ENCODE results near the gene CFAP298.
"Not testable (repeated sequence)": the region's sequence is repeated elsewhere in the genome, so short reads cannot be mapped to it uniquely, and the experiment has no call there.

The CFAP298 gene

GRCh38 chr21:32613436-32614043, 1.4 kb upstream of the CFAP298 start:
- Histone ChIP-seq H3K4me1 (ENCODE audit: control insufficient read depth, insufficient read depth, low read length) (peaks cover 5% of the 10 kb centered on the region; the same call in 1 of the 2 replicates), H3K9me3 (ENCODE audit: control insufficient read depth, insufficient read depth, low read length) (no peaks in the 10 kb centered on the region), H3K4me3 (ENCODE audit: low read depth, low read length) (peak overlapping the region; percentile 89), H3K27me3 (ENCODE audit: control insufficient read depth, insufficient read depth, low read length) (no peaks in the 10 kb centered on the region), H3K36me3 (ENCODE audit: control insufficient read depth, insufficient read depth, low read length) (peaks cover 17% of the 10 kb centered on the region), H3K27ac (ENCODE audit: low read depth, low read length) (peak overlapping the region; percentile 95), H3K9ac (ENCODE audit: low read depth, low read length) (no peak overlapping the region)

- peaks cover 22% of the 10 kb centered on the region for H3K36me3 ChIP-seq (ENCODE audit: control insufficient read depth, insufficient read depth, low read length)
- peak overlapping the region; percentile 95 for H3K27ac ChIP-seq (ENCODE audit: low read depth, low read length)
- H3K9me3 ChIP-seq (ENCODE audit: control insufficient read depth, insufficient read depth, low read length) = no peaks in the 10 kb centered on the region
- peaks cover 5% of the 10 kb centered on the region; the same call in 1 of the 2 replicates for H3K4me1 ChIP-seq (ENCODE audit: control insufficient read depth, insufficient read depth, low read length)
- peak overlapping the region; percentile 89 for H3K4me3 ChIP-seq (ENCODE audit: low read depth, low read length)
- peak overlapping the region; percentile 83; the same call in 1 of the 2 replicates for H3K9ac ChIP-seq (ENCODE audit: low read depth, low read length)
- no peaks in the 10 kb centered on the region for H3K27me3 ChIP-seq (ENCODE audit: control insufficient read depth, insufficient read depth, low read length)
These were observed 791 bp upstream of the CFAP298 start for GRCh38 chr21:32612999-32613337.

- Histone ChIP-seq H3K4me3 (ENCODE audit: low read depth, low read length) (peak overlapping the region; percentile 89), H3K27ac (ENCODE audit: low read depth, low read length) (peak overlapping the region; percentile 95), H3K27me3 (ENCODE audit: control insufficient read depth, insufficient read depth, low read length) (no peaks in the 10 kb centered on the region), H3K36me3 (ENCODE audit: control insufficient read depth, insufficient read depth, low read length) (peaks cover 35% of the 10 kb centered on the region), H3K9ac (ENCODE audit: low read depth, low read length) (peak overlapping the region; percentile 68), H3K4me1 (ENCODE audit: control insufficient read depth, insufficient read depth, low read length) (peaks cover 7% of the 10 kb centered on the region; the same call in 1 of the 2 replicates), H3K9me3 (ENCODE audit: control insufficient read depth, insufficient read depth, low read length) (no peaks in the 10 kb centered on the region)
These were observed 643 bp downstream of the CFAP298 start for GRCh38 chr21:32611471-32611997.

GRCh38 chr21:32610940-32611339, 1.2 kb downstream of the CFAP298 start:
- H3K9me3 ChIP-seq (ENCODE audit: control insufficient read depth, insufficient read depth, low read length); H3K27ac ChIP-seq (ENCODE audit: low read depth, low read length); H3K9ac ChIP-seq (ENCODE audit: low read depth, low read length); H3K27me3 ChIP-seq (ENCODE audit: control insufficient read depth, insufficient read depth, low read length): not testable (repeated sequence)
- Histone ChIP-seq H3K4me1 (ENCODE audit: control insufficient read depth, insufficient read depth, low read length) (peaks cover 13% of the 10 kb centered on the region), H3K36me3 (ENCODE audit: control insufficient read depth, insufficient read depth, low read length) (peaks cover 40% of the 10 kb centered on the region), H3K4me3 (ENCODE audit: low read depth, low read length) (peak overlapping the region; percentile 49)

GRCh38 chr21:32608851-32609250, 3.3 kb downstream of the CFAP298 start:
- Histone ChIP-seq H3K27me3 (ENCODE audit: control insufficient read depth, insufficient read depth, low read length) (no peaks in the 10 kb centered on the region), H3K9ac (ENCODE audit: low read depth, low read length) (no peak overlapping the region), H3K36me3 (ENCODE audit: control insufficient read depth, insufficient read depth, low read length) (peaks cover 54% of the 10 kb centered on the region), H3K4me3 (ENCODE audit: low read depth, low read length) (no peak overlapping the region), H3K4me1 (ENCODE audit: control insufficient read depth, insufficient read depth, low read length) (peaks cover 32% of the 10 kb centered on the region), H3K9me3 (ENCODE audit: control insufficient read depth, insufficient read depth, low read length) (no peaks in the 10 kb centered on the region), H3K27ac (ENCODE audit: low read depth, low read length) (no peak overlapping the region)

- Histone ChIP-seq H3K9ac (ENCODE audit: low read depth, low read length) (peak overlapping the region; percentile 52; the same call in 1 of the 2 replicates), H3K27me3 (ENCODE audit: control insufficient read depth, insufficient read depth, low read length) (no peaks in the 10 kb centered on the region), H3K36me3 (ENCODE audit: control insufficient read depth, insufficient read depth, low read length) (peaks cover 82% of the 10 kb centered on the region), H3K27ac (ENCODE audit: low read depth, low read length) (peak overlapping the region; percentile 86), H3K4me1 (ENCODE audit: control insufficient read depth, insufficient read depth, low read length) (peaks cover 53% of the 10 kb centered on the region), H3K4me3 (ENCODE audit: low read depth, low read length) (no peak overlapping the region), H3K9me3 (ENCODE audit: control insufficient read depth, insufficient read depth, low read length) (no peaks in the 10 kb centered on the region)
These were observed 6.7 kb downstream of the CFAP298 start for GRCh38 chr21:32605469-32605868.

GRCh38 chr21:32604464-32604863, 7.7 kb downstream of the CFAP298 start:
- Histone ChIP-seq H3K4me3 (ENCODE audit: low read depth, low read length) (peak overlapping the region; percentile 28; the same call in 1 of the 2 replicates), H3K9ac (ENCODE audit: low read depth, low read length) (peak overlapping the region; percentile 52), H3K36me3 (ENCODE audit: control insufficient read depth, insufficient read depth, low read length) (peaks cover 83% of the 10 kb centered on the region), H3K9me3 (ENCODE audit: control insufficient read depth, insufficient read depth, low read length) (no peaks in the 10 kb centered on the region), H3K4me1 (ENCODE audit: control insufficient read depth, insufficient read depth, low read length) (peaks cover 60% of the 10 kb centered on the region), H3K27ac (ENCODE audit: low read depth, low read length) (peak overlapping the region; percentile 86), H3K27me3 (ENCODE audit: control insufficient read depth, insufficient read depth, low read length) (no peaks in the 10 kb centered on the region)

- H3K27me3 ChIP-seq (ENCODE audit: control insufficient read depth, insufficient read depth, low read length) = no peaks in the 10 kb centered on the region
- no peak overlapping the region for H3K9ac ChIP-seq (ENCODE audit: low read depth, low read length)
- H3K27ac ChIP-seq (ENCODE audit: low read depth, low read length) = peak overlapping the region; percentile 79
- H3K9me3 ChIP-seq (ENCODE audit: control insufficient read depth, insufficient read depth, low read length) = no peaks in the 10 kb centered on the region
- peaks cover 81% of the 10 kb centered on the region for H3K36me3 ChIP-seq (ENCODE audit: control insufficient read depth, insufficient read depth, low read length)
- H3K4me3 ChIP-seq (ENCODE audit: low read depth, low read length) = peak overlapping the region; percentile 28; the same call in 1 of the 2 replicates
- H3K4me1 ChIP-seq (ENCODE audit: control insufficient read depth, insufficient read depth, low read length) = peaks cover 62% of the 10 kb centered on the region
These were observed 9.0 kb downstream of the CFAP298 start for GRCh38 chr21:32603131-32603530.

- Histone ChIP-seq H3K4me3 (ENCODE audit: low read depth, low read length) (no peak overlapping the region; the same call in 1 of the 2 replicates), H3K4me1 (ENCODE audit: control insufficient read depth, insufficient read depth, low read length) (peaks cover 62% of the 10 kb centered on the region), H3K9me3 (ENCODE audit: control insufficient read depth, insufficient read depth, low read length) (no peaks in the 10 kb centered on the region), H3K27me3 (ENCODE audit: control insufficient read depth, insufficient read depth, low read length) (no peaks in the 10 kb centered on the region), H3K36me3 (ENCODE audit: control insufficient read depth, insufficient read depth, low read length) (peaks cover 76% of the 10 kb centered on the region), H3K27ac (ENCODE audit: low read depth, low read length) (no peak overlapping the region), H3K9ac (ENCODE audit: low read depth, low read length) (no peak overlapping the region)
These were observed 10.1 kb downstream of the CFAP298 start for GRCh38 chr21:32602099-32602498.

GRCh38 chr21:32599526-32599925, 12.7 kb downstream of the CFAP298 start:
- peaks cover 54% of the 10 kb centered on the region for H3K36me3 ChIP-seq (ENCODE audit: control insufficient read depth, insufficient read depth, low read length)
- H3K27ac ChIP-seq (ENCODE audit: low read depth, low read length) = no peak overlapping the region

GRCh38 chr21:32599091-32599490, 13.1 kb downstream of the CFAP298 start:
- Histone ChIP-seq H3K4me1 (ENCODE audit: control insufficient read depth, insufficient read depth, low read length) (peaks cover 36% of the 10 kb centered on the region), H3K27ac (ENCODE audit: low read depth, low read length) (no peak overlapping the region), H3K27me3 (ENCODE audit: control insufficient read depth, insufficient read depth, low read length) (no peaks in the 10 kb centered on the region), H3K4me3 (ENCODE audit: low read depth, low read length) (no peak overlapping the region), H3K9ac (ENCODE audit: low read depth, low read length) (no peak overlapping the region), H3K9me3 (ENCODE audit: control insufficient read depth, insufficient read depth, low read length) (no peaks in the 10 kb centered on the region), H3K36me3 (ENCODE audit: control insufficient read depth, insufficient read depth, low read length) (peaks cover 53% of the 10 kb centered on the region)

More at GRCh38 chr21:32599526-32599925, 12.7 kb downstream of the CFAP298 start:
- Histone ChIP-seq H3K27me3 (ENCODE audit: control insufficient read depth, insufficient read depth, low read length) (no peaks in the 10 kb centered on the region), H3K9me3 (ENCODE audit: control insufficient read depth, insufficient read depth, low read length) (no peaks in the 10 kb centered on the region), H3K4me3 (ENCODE audit: low read depth, low read length) (no peak overlapping the region), H3K9ac (ENCODE audit: low read depth, low read length) (no peak overlapping the region), H3K4me1 (ENCODE audit: control insufficient read depth, insufficient read depth, low read length) (peaks cover 39% of the 10 kb centered on the region)
